Ishikawa (cell line): ENCODE measurements around the gene ASB6.
A peak's percentile ranks its signal among the peaks of the same experiment; 100 is the strongest.

Experiments used
- CEBPB ChIP-seq: IDR thresholded peaks from 2 replicates; pipeline ENCODE4 v1.6.1; 2012
- CREB1 ChIP-seq: IDR thresholded peaks from 2 replicates; pipeline ENCODE4 v1.6.1; 2012; ENCODE audit warnings: low read depth
- EGR1 ChIP-seq: IDR thresholded peaks from 2 replicates; pipeline ENCODE4 v1.6.1; 2012
- EP300 ChIP-seq: IDR thresholded peaks from 2 replicates; pipeline ENCODE4 v1.6.1; 2012; ENCODE audit warnings: borderline replicate concordance
- FOXM1 ChIP-seq: IDR thresholded peaks from 2 replicates; pipeline ENCODE4 v1.6.1; 2012; ENCODE audit warnings: low read depth, borderline replicate concordance
- NFIC ChIP-seq: IDR thresholded peaks from 2 replicates; pipeline ENCODE4 v1.6.1; 2012
- RAD21 ChIP-seq: IDR thresholded peaks from 2 replicates; pipeline ENCODE4 v1.6.1; 2012; ENCODE audit warnings: low read depth
- USF1 ChIP-seq: IDR thresholded peaks from 2 replicates; pipeline ENCODE4 v1.6.1; 2012
- YY1 ChIP-seq: IDR thresholded peaks from 2 replicates; pipeline ENCODE4 v1.6.1; 2012; ENCODE audit warnings: low read depth
- TF ChIP-seq, protein P1 (sequence below): IDR thresholded peaks from 2 replicates; pipeline ENCODE4 v1.6.1; 2012; ENCODE audit warnings: low read depth, mild to moderate bottlenecking
- TF ChIP-seq, protein P2 (sequence below): IDR thresholded peaks from 2 replicates; pipeline ENCODE4 v1.6.1; 2012

GRCh38 chr9:129602598-129603415 lies 39.1 kb downstream of the ASB6 start:
- TF ChIP-seq RAD21 (no peak), YY1 (no peak), EP300 (no peak), NFIC (peak; percentile 29; the same call in 1 of the 2 replicates), USF1 (no peak), FOXM1 (no peak), CREB1 (no peak), EGR1 (no peak), CEBPB (no peak)
- TF ChIP-seq, protein P1, sequence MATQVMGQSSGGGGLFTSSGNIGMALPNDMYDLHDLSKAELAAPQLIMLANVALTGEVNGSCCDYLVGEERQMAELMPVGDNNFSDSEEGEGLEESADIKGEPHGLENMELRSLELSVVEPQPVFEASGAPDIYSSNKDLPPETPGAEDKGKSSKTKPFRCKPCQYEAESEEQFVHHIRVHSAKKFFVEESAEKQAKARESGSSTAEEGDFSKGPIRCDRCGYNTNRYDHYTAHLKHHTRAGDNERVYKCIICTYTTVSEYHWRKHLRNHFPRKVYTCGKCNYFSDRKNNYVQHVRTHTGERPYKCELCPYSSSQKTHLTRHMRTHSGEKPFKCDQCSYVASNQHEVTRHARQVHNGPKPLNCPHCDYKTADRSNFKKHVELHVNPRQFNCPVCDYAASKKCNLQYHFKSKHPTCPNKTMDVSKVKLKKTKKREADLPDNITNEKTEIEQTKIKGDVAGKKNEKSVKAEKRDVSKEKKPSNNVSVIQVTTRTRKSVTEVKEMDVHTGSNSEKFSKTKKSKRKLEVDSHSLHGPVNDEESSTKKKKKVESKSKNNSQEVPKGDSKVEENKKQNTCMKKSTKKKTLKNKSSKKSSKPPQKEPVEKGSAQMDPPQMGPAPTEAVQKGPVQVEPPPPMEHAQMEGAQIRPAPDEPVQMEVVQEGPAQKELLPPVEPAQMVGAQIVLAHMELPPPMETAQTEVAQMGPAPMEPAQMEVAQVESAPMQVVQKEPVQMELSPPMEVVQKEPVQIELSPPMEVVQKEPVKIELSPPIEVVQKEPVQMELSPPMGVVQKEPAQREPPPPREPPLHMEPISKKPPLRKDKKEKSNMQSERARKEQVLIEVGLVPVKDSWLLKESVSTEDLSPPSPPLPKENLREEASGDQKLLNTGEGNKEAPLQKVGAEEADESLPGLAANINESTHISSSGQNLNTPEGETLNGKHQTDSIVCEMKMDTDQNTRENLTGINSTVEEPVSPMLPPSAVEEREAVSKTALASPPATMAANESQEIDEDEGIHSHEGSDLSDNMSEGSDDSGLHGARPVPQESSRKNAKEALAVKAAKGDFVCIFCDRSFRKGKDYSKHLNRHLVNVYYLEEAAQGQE = no peak
- TF ChIP-seq, protein P2, sequence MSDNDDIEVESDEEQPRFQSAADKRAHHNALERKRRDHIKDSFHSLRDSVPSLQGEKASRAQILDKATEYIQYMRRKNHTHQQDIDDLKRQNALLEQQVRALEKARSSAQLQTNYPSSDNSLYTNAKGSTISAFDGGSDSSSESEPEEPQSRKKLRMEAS = no peak
